Thymus (tissue), 14 donors: ENCODE measurements around the gene TMEM40. TPM values are rescaled to one million over a fixed set of nuclear protein-coding genes. Genes with fewer than 3 reads are reported as not detected.

Experiments
- DNase-seq, 9 donors: peaks; one replicate each; pipeline ENCODE4 v3.0.0-alpha.2; 2013; ENCODE audit warnings: low spot score in 9 of 9, low read depth in 6 of 9, missing footprints in 1 of 9
- H3K27ac ChIP-seq, 2 donors: one replicate each; pipeline ENCODE4 v1.5.1; 2013; ENCODE audit warnings: control low read depth in 1 of 2, low read depth in 1 of 2, low read length in 1 of 2, mild to moderate bottlenecking in 1 of 2, moderate library complexity in 1 of 2
- H3K27me3 ChIP-seq, 2 donors: one replicate each; pipeline ENCODE4 v1.5.1; 2013; ENCODE audit warnings: low read length in 1 of 2; ENCODE audit not compliant: control insufficient read depth in 2 of 2, insufficient read depth in 1 of 2
- H3K36me3 ChIP-seq, 2 donors: one replicate each; pipeline ENCODE4 v1.5.1; 2013; ENCODE audit warnings: low read length in 1 of 2, mild to moderate bottlenecking in 1 of 2, moderate library complexity in 1 of 2; ENCODE audit not compliant: control insufficient read depth in 2 of 2, insufficient read depth in 2 of 2
- H3K4me1 ChIP-seq, 2 donors: one replicate each; pipeline ENCODE4 v1.5.1; 2013; ENCODE audit warnings: low read length in 2 of 2; ENCODE audit not compliant: control insufficient read depth in 2 of 2, insufficient read depth in 2 of 2
- H3K4me3 ChIP-seq, 2 donors: one replicate each; pipeline ENCODE4 v1.5.1; 2013; ENCODE audit warnings: low read length in 2 of 2, control low read depth in 1 of 2, mild to moderate bottlenecking in 1 of 2
- H3K9me3 ChIP-seq, 2 donors: one replicate each; pipeline ENCODE4 v1.5.1; 2013; ENCODE audit warnings: low read length in 1 of 2, mild to moderate bottlenecking in 1 of 2; ENCODE audit not compliant: control insufficient read depth in 2 of 2, insufficient read depth in 1 of 2
- WGBS: extraction: QIAGEN DNeasy Blood & Tissue Kit; methylation state at CpG from one replicate; pipeline ENCODE4 v1.1.7; 2013; 5-methylcytosine and 5-hydroxymethylcytosine counted together
- long read RNA-seq, 10 donors: transcript quantifications; one replicate each; lab custom pipeline, GENCODE V29; 2026
- polyA plus RNA-seq: library from polyadenylated mRNA; stranded (reverse); fragments of 200-250 nt; gene quantifications from one replicate; pipeline ENCODE4 v1.2.3, GENCODE V29; 2013
- total RNA-seq: library from RNA; stranded (reverse); fragments of 120-200 nt; gene quantifications from one replicate; pipeline ENCODE4 v1.2.4, GENCODE V29; 2013
- donor health status: healthy.

Gene TMEM40, protein sequence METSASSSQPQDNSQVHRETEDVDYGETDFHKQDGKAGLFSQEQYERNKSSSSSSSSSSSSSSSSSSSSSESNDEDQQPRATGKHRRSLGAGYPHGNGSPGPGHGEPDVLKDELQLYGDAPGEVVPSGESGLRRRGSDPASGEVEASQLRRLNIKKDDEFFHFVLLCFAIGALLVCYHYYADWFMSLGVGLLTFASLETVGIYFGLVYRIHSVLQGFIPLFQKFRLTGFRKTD
- 0.76 TPM for total RNA-seq
- polyA plus RNA-seq, result 14.1 TPM
- long read RNA-seq, donor 1, result 0 reads
- long read RNA-seq, donor 2, result 0 reads
- long read RNA-seq, donor 3, partial matches to known transcripts, result 0 of 2 reads
- long read RNA-seq, donor 3, other reads (novel, unspliced or antisense), result 0 of 2 reads
- long read RNA-seq, donor 4, result 0 reads
- long read RNA-seq, donor 5, result 0 reads
- long read RNA-seq, donor 6, result 0 reads
- long read RNA-seq, donor 7, result 0 reads
- long read RNA-seq, donor 8, result 0 reads
- long read RNA-seq, donor 9, result 0 reads
- long read RNA-seq, donor 10, result 0 reads

DNA sequence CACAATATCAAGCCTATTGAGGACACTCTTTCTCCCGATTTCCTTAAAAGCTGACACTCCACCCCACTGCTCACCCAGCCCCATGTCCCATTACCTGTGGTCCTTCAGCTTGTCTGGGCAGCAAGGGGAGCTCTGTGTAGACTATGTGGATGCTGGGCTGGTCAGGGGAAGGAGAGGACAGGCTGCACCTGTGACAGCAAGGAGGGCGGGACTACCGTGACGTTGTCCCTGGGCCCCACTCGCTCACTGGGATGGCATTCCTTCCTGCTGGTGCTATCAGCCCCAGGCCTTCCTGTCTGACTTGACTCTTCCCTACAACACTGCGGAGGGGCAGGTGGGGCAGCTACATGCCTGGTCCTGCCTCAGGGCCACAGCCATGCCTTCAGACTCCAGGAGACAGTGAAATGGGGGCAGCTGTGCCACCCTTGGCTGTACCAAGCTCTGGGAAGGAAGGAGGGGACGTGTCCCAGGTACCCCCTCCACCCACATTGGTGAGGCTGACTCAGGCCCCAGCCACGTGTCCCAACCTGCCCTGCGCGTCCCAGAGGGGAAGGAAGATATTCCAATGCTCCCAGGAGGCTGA, at the start of gene TMEM40:
Gene TMEM40, minus strand, starts transcription at position 163 of the 583 bp plus-strand sequence. CDS start 9,427 bp downstream, outside the sequence.
- H3K9me3 ChIP-seq, result no peaks in the 10 kb centered on the region
- H3K36me3 ChIP-seq, result no peaks in the 10 kb centered on the region
- no peaks in the 10 kb centered on the region for H3K27me3 ChIP-seq
- DNase-seq, result no peak
- H3K4me3 ChIP-seq, result no peak within 1 kb of the TSS
- 92% methylated on average over 10 of the region's 10 CpGs for WGBS
- H3K27ac ChIP-seq, result peak within 1 kb of the TSS; percentile 26 to 60
- H3K4me1 ChIP-seq, result peaks cover 0 to 14% of the 10 kb centered on the region in 2 donors

DNA sequence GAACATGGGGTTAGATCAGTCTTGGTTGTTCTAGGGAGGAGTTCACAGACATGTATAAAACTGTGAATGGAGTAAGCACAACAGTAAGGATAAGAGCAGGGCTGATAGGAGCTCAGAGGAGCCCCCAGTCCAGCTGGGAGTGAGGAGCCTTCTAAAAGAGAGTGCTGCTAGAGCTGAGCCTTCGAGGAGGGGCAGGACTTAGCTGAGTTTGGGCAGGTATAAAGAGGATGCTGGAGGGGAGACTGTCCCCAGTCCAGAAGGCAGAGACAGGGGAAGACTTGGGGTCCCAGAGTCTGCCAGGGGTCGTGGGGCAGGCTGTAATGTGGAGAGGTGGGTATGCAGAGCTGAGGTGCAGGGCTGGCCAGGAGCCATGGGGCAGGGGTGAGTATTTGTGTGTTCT, 49.5 kb upstream of the TMEM40 start:
- no peaks in the 10 kb centered on the region for H3K9me3 ChIP-seq
- H3K4me3 ChIP-seq, result no peak overlapping the region
- peaks cover 0 to 3% of the 10 kb centered on the region in 2 donors for H3K27me3 ChIP-seq
- H3K4me1 ChIP-seq, result peaks cover 7 to 14% of the 10 kb centered on the region in 2 donors
- DNase-seq, result no peak
- H3K36me3 ChIP-seq, result peaks cover 0 to 7% of the 10 kb centered on the region in 2 donors
- WGBS, result 88% methylated on average over 2 of the region's 2 CpGs
- H3K27ac ChIP-seq, result no peak overlapping the region

DNA sequence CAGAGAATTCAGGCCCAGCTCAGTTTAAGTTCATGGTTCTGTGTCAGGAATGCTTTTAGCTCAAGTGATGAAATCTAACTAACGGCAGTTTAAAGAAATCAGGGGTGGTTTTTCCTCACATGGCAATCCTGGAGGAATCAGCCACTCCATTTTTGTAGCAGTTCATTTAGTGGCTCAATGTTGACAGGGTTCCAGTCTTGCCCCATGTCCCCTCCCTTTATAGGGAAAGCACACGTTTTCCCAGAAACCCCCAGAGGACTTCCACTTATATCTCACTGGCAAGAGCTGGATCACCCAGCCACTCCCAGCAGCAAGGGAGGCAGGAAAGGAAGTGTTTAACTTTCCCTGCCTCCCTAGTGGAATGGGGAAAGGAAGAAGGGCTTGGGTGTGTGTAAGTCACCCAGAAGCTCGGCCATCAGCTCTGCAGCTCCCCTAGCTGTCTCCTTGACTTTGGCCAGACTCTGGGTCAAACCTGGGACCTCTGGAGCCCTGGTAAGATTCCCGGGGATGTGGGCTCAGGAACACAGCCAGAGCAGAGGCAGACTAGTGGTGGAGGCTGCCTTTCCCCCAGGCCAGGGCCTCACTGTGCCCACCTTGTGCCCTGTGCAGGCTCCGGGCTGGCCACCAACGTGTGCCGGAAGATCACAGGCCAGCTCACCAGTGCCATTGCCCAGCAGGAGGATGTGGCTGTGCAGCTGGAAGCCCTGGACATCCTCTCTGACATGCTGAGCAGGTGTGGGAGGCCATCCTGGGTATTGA, 48.7 kb upstream of the TMEM40 start:
- peaks cover 0 to 3% of the 10 kb centered on the region in 2 donors for H3K27me3 ChIP-seq
- no peak overlapping the region for H3K27ac ChIP-seq
- no peak for DNase-seq
- H3K4me3 ChIP-seq, result no peak overlapping the region
- WGBS, result 98% methylated on average over 7 of the region's 7 CpGs
- H3K36me3 ChIP-seq, result peaks cover 0 to 7% of the 10 kb centered on the region in 2 donors
- H3K9me3 ChIP-seq, result no peaks in the 10 kb centered on the region
- H3K4me1 ChIP-seq, result peaks cover 7 to 14% of the 10 kb centered on the region in 2 donors

DNA sequence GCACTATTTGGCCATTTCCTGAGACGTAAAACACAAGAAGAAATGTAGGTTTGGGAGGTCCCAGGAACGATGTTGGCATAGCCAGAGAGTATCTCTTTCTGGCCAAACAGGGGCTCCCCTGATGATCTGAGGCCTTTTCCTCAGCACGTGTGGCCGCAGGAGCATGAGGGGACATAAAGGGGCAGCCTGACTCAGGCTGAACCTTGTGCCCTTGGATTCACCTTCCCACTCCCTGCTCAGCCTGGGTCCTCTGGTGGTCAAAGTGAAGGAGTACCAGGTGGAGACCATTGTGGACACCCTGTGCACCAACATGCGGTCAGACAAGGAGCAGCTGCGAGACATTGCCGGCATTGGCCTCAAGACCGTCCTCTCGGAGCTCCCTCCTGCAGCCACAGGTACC, 48.0 kb upstream of the TMEM40 start:
- Histone ChIP-seq H3K27me3 (peaks cover 0 to 3% of the 10 kb centered on the region in 2 donors), H3K4me1 (peaks cover 7 to 14% of the 10 kb centered on the region in 2 donors), H3K4me3 (no peak overlapping the region), H3K36me3 (peaks cover 0 to 7% of the 10 kb centered on the region in 2 donors), H3K27ac (no peak overlapping the region), H3K9me3 (no peaks in the 10 kb centered on the region)
- no peak for DNase-seq
- 99% methylated on average over 9 of the region's 9 CpGs for WGBS

DNA sequence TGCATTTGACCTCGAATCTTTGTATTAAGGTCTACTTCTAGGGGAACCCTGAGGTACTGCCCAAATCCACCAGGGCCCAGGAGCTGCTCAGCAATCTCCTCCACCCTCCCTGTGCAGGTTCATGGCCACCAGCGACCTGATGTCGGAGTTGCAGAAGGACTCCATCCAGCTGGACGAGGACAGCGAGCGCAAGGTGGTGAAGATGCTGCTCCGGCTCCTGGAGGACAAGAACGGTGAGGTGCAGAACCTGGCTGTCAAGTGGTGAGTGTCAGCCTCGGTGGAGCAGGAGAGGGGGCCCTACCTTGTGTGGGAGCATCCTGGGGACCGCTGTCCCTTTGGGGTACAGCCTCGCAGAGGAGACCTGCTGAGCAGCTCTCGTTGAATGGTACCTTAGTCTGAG, 44.3 kb upstream of the TMEM40 start:
- H3K9me3 ChIP-seq, result no peaks in the 10 kb centered on the region
- H3K4me1 ChIP-seq, result no peaks in the 10 kb centered on the region
- H3K27ac ChIP-seq, result no peak overlapping the region
- 98% methylated on average over 12 of the region's 12 CpGs for WGBS
- H3K27me3 ChIP-seq, result no peaks in the 10 kb centered on the region
- no peak overlapping the region for H3K4me3 ChIP-seq
- peaks cover 0 to 7% of the 10 kb centered on the region in 2 donors for H3K36me3 ChIP-seq
- DNase-seq, result no peak

DNA sequence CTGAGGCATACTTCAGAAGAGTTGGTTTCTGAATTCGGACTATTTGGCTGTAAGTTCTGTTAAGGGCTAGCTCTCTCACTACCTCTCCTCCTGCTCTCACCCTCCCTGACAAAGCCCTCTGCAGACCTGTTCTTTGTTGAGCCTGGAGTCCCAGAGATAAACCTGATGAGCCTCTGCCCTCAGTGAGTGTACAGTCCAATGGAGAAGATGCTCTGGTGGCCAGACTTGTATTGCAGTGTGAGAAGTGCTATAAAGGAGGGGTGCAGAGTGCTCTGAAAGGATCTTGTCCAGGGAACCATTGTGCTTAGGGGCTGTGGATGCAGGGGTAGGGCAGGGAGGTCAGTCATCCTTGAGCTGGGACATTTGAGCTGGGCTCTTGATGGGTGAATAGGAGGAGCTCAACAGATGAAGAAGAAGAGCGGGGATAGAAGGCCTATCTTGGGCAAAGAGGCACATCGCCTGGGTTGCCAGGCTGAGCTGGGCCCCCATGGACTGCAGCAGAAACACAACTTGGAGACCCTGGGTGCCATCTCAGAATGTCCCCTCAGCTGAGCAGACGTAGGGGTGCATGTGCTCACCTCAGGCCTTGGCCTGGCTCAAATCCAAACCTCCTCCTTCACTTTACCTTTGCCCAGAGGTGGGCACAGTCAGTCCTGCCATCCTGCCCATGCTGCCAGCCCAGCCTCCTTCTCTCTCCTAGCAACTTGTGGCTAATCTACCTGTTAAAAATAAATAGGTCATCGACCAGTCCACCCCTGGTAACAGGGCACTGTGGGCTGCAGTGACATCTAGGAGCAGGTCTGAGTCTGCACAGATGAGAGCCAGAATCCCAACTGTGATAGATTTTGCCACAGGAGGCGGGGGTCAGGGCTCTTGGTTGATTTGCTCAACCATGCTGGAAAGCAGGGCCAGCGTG, 40.7 kb upstream of the TMEM40 start:
- no peak for DNase-seq
- no peaks in the 10 kb centered on the region for H3K36me3 ChIP-seq
- H3K27ac ChIP-seq, result no peak overlapping the region
- 96% methylated on average over 7 of the region's 7 CpGs for WGBS
- peaks cover 0 to 18% of the 10 kb centered on the region in 2 donors for H3K27me3 ChIP-seq
- peaks cover 0 to 12% of the 10 kb centered on the region in 2 donors for H3K4me1 ChIP-seq
- no peaks in the 10 kb centered on the region for H3K9me3 ChIP-seq
- no peak overlapping the region for H3K4me3 ChIP-seq

DNA sequence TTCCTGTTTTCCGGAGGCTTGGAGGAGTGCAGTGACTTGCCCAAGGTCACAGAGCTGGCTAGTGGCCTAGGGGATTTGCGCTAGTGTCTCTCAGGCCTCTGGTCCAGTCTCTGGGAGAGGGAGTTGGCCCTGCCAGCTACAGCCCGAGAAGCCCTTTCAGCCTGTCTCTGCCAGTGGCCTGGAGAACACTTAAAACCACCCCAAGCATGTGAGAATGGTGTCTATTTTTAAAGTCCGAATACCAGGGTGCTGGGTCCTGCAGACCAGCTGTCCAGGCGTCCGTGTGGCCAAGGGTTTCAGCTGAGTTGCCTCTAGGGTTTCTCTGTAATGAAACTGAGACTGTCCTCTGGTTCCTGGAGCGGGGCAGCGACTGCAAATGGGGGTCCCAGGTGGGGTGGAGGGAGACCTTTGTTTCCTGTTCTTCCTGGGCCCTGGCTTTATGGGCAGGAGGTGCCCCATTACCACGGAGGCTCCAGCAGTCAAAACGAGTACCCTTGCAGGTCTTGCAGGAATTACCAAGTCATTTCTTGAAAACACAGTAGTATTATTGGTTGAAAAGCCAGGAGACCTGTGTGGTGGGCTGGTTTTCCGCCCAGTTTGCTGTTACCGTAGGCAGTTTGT, 39.6 kb upstream of the TMEM40 start:
- peaks cover 0 to 18% of the 10 kb centered on the region in 2 donors for H3K27me3 ChIP-seq
- H3K36me3 ChIP-seq, result no peaks in the 10 kb centered on the region
- no peak for DNase-seq
- WGBS, result 91% methylated on average over 12 of the region's 12 CpGs
- peaks cover 0 to 12% of the 10 kb centered on the region in 2 donors for H3K4me1 ChIP-seq
- H3K9me3 ChIP-seq, result no peaks in the 10 kb centered on the region
- H3K27ac ChIP-seq, result no peak overlapping the region
- H3K4me3 ChIP-seq, result no peak overlapping the region
